Hepatocyte (in vitro differentiated cells): ENCODE data around the gene PACSIN2. TPM values are rescaled to one million over a fixed set of nuclear protein-coding genes. Genes with fewer than 3 reads are reported as not detected.
A peak's percentile ranks its signal among the peaks of the same experiment; 100 is the strongest.

ENCODE experiments used
- DNase-seq: peaks from one replicate; pipeline ENCODE4 v3.0.0-alpha.2; 2016; ENCODE audit warnings: low spot score
- H2AFZ ChIP-seq: fragments of 200-600 bp; sonication (generic); 2 replicates; pipeline ENCODE4 v1.6.0; 2016; ENCODE audit warnings: antibody characterized with exemption, mild to moderate bottlenecking
- H3K27ac ChIP-seq: fragments of 200-600 bp; sonication (generic); 2 replicates; pipeline ENCODE4 v1.5.1; 2016; ENCODE audit warnings: mild to moderate bottlenecking
- H3K27me3 ChIP-seq: fragments of 200-600 bp; sonication (generic); 2 replicates; pipeline ENCODE4 v1.6.1; 2016
- H3K36me3 ChIP-seq: fragments of 200-600 bp; sonication (generic); replicated peaks from 2 replicates; pipeline ENCODE4 v1.5.1; 2016; ENCODE audit warnings: low read depth; ENCODE audit not compliant: insufficient read depth
- H3K4me1 ChIP-seq: fragments of 200-600 bp; sonication (generic); 2 replicates; pipeline ENCODE4 v1.5.1; 2016; ENCODE audit warnings: mild to moderate bottlenecking, moderate library complexity; ENCODE audit not compliant: insufficient read depth
- H3K4me2 ChIP-seq: fragments of 200-600 bp; sonication (generic); 2 replicates; pipeline ENCODE4 v1.6.0; 2016
- H3K4me3 ChIP-seq: fragments of 200-600 bp; sonication (generic); 2 replicates; pipeline ENCODE4 v1.5.1; 2016; ENCODE audit warnings: mild to moderate bottlenecking
- H3K79me2 ChIP-seq: fragments of 200-600 bp; sonication (generic); 2 replicates; pipeline ENCODE4 v1.6.0; 2017; ENCODE audit warnings: mild to moderate bottlenecking
- H3K9me2 ChIP-seq: fragments of 200-600 bp; sonication (generic); replicated peaks from 2 replicates; pipeline ENCODE4 v1.6.0; 2017; ENCODE audit warnings: mild to moderate bottlenecking; ENCODE audit not compliant: insufficient read depth
- H3K9me3 ChIP-seq: fragments of 200-600 bp; sonication (generic); 2 replicates; pipeline ENCODE4 v1.5.1; 2016; ENCODE audit warnings: low read depth, mild to moderate bottlenecking
- H4K20me1 ChIP-seq: fragments of 200-600 bp; sonication (generic); 2 replicates; pipeline ENCODE4 v1.6.0; 2016; ENCODE audit warnings: mild to moderate bottlenecking; ENCODE audit not compliant: insufficient read depth, poor library complexity, severe bottlenecking
- CTCF ChIP-seq: fragments of 200-600 bp; sonication (generic); IDR thresholded peaks from 2 replicates; pipeline ENCODE4 v1.5.1; 2016; ENCODE audit warnings: antibody characterized with exemption, mild to moderate bottlenecking; ENCODE audit not compliant: poor library complexity
- EZH2 ChIP-seq: fragments of 200-600 bp; sonication (generic); IDR thresholded peaks from 2 replicates; pipeline ENCODE4 v1.6.1; 2016; ENCODE audit warnings: antibody characterized with exemption, mild to moderate bottlenecking, borderline replicate concordance
- EZH2phosphoT487 ChIP-seq: fragments of 200-600 bp; sonication (generic); IDR thresholded peaks from one replicate; pipeline ENCODE4 v1.6.1; 2018; ENCODE audit warnings: antibody characterized with exemption, mild to moderate bottlenecking, low read depth, moderate library complexity; ENCODE audit not compliant: unreplicated experiment, severe bottlenecking
- WGBS: methylation state at CpG from one replicate; pipeline ENCODE4 v1.1.6; 2016; ENCODE audit warnings: low lambda C conversion rate; ENCODE audit errors: missing lambda C conversion rate; 5-methylcytosine and 5-hydroxymethylcytosine counted together
- polyA plus RNA-seq: library from polyadenylated mRNA; unstranded; fragments of >200 nt; fragmentation: Nextera tagmentation; extraction: Ambion mirVana; gene quantifications from 2 replicates; pipeline ENCODE4 v1.2.1, GENCODE V29; 2016
- total RNA-seq: library from RNA; depleted of rRNA; stranded (reverse); fragments of >200 nt; gene quantifications from 2 replicates; pipeline ENCODE4 v1.2.3, GENCODE V29; 2014

The PACSIN2 gene
- total and polyA plus RNA-seq, 2 experiments from 2014 or later = 77.7 to 86.3 TPM

GRCh38 chr22:43042101-43042780, 27.3 kb upstream of the PACSIN2 start:
- H3K4me2 ChIP-seq = no peak overlapping the region

DNA sequence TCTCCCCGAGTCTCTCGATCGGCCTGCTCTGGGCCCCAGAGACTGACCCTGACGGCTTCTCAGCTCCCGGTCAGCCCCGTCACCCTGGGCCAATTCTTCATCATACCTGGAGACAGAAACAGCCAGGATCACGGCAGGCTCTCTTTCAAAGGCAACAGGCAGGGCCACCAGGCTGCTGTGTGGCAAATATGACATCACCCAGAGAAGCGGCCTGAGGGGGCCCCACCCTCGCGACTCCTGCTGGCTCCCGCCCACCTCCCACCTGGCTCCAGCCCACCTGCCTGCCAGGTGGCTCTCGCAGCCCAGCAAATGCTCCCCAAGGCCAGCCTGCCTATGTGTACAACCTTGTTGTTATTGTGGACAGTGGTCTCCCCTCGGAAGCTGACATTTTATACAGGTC, 24.9 kb upstream of the PACSIN2 start:
- WGBS = 67% methylated on average over 9 of the region's 13 CpGs
- no peak overlapping the region for H3K4me3 ChIP-seq
- H3K9me2 ChIP-seq = no peaks in the 10 kb centered on the region
- TF ChIP-seq CTCF (no peak), EZH2 (no peak), EZH2phosphoT487 (no peak)
- no peaks in the 10 kb centered on the region for H3K36me3 ChIP-seq
- no peaks in the 10 kb centered on the region for H4K20me1 ChIP-seq
- H3K79me2 ChIP-seq = no peaks in the 10 kb centered on the region
- no peaks in the 10 kb centered on the region for H3K9me3 ChIP-seq
- no peaks in the 10 kb centered on the region for H3K4me1 ChIP-seq
- DNase-seq = no peak
- H3K27me3 ChIP-seq = no peaks in the 10 kb centered on the region
- H2AFZ ChIP-seq = no peak overlapping the region
- no peak overlapping the region for H3K4me2 ChIP-seq
- peak overlapping the region; percentile 33 for H3K27ac ChIP-seq

More at GRCh38 chr22:43042101-43042780, 27.3 kb upstream of the PACSIN2 start:
- Histone ChIP-seq H3K79me2 (no peaks in the 10 kb centered on the region), H3K4me3 (no peak overlapping the region), H3K9me2 (no peaks in the 10 kb centered on the region), H4K20me1 (no peaks in the 10 kb centered on the region), H3K9me3 (no peaks in the 10 kb centered on the region), H3K36me3 (no peaks in the 10 kb centered on the region), H3K27me3 (no peaks in the 10 kb centered on the region), H3K4me1 (no peaks in the 10 kb centered on the region), H3K27ac (peak overlapping the region; percentile 51), H2AFZ (no peak overlapping the region)
- TF ChIP-seq EZH2phosphoT487 = no peak
- no peak for TF ChIP-seq EZH2
- no peak for TF ChIP-seq CTCF
- WGBS = 81% methylated on average over 20 of the region's 20 CpGs
- no peak for DNase-seq

GRCh38 chr22:43038325-43038724, 23.4 kb upstream of the PACSIN2 start:
- TF ChIP-seq CTCF (no peak), EZH2phosphoT487 (no peak), EZH2 (no peak)
- Histone ChIP-seq H3K27me3 (no peaks in the 10 kb centered on the region), H2AFZ (no peak overlapping the region), H4K20me1 (no peaks in the 10 kb centered on the region), H3K9me3 (no peaks in the 10 kb centered on the region), H3K4me3 (no peak overlapping the region), H3K4me1 (no peaks in the 10 kb centered on the region), H3K79me2 (no peaks in the 10 kb centered on the region), H3K4me2 (no peak overlapping the region), H3K27ac (no peak overlapping the region), H3K36me3 (no peaks in the 10 kb centered on the region), H3K9me2 (no peaks in the 10 kb centered on the region)
- 90% methylated on average over 15 of the region's 15 CpGs for WGBS
- no peak for DNase-seq
